HG02870 (cell line): ENCODE data around the gene SFXN3.

Source experiments
- ATAC-seq: cut with Tn5 transposase; IDR thresholded peaks from one replicate; pipeline ENCODE4 v1.9.1; 2021; ENCODE audit warnings: mild to moderate bottlenecking, moderate library complexity; ENCODE audit not compliant: unreplicated experiment

Gene SFXN3

GRCh38 chr10:100999742-101000126 lies 31.3 kb upstream of the SFXN3 start, which contains the start of gene LZTS2:
Gene LZTS2 (plus strand): TSS chr10:100999808. CDS start chr10:101002539, 2,731 bp downstream.
- no peak for ATAC-seq

GRCh38 chr10:101000127-101000914 lies 30.7 kb upstream of the SFXN3 start:
- no peak for ATAC-seq

GRCh38 chr10:101000915-101001658 lies 29.9 kb upstream of the SFXN3 start:
- ATAC-seq = no peak

DNA sequence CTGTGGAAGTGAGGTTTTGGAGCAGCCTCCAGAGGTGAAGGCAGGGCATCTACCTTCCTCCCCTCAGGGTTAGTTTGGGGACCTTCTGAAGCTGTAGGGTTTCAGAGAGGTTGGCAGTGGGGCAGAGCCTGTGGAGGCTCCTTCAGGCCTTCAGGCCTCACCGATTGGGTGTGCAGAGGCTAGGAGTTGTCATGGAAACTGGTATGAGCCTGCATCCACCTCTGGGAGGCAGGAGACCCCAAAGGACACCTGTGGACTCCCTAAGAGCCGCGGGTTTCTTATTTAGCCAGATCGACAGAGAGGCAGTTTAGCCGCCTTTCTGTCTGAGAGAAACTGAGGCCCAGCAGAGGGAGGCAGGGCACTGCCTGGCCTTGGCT lies 29.4 kb upstream of the SFXN3 start:
- ATAC-seq = no peak

DNA sequence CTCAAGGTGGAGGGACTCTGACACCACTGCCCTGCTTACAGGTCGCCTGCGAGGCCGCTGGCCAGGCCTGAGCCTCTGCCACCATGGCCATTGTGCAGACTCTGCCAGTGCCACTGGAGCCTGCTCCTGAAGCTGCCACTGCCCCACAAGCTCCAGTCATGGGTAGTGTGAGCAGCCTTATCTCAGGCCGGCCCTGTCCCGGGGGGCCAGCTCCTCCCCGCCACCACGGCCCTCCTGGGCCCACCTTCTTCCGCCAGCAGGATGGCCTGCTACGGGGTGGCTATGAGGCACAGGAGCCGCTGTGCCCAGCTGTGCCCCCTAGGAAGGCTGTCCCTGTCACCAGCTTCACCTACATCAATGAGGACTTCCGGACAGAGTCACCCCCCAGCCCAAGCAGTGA lies 28.6 kb upstream of the SFXN3 start:
- no peak for ATAC-seq

DNA sequence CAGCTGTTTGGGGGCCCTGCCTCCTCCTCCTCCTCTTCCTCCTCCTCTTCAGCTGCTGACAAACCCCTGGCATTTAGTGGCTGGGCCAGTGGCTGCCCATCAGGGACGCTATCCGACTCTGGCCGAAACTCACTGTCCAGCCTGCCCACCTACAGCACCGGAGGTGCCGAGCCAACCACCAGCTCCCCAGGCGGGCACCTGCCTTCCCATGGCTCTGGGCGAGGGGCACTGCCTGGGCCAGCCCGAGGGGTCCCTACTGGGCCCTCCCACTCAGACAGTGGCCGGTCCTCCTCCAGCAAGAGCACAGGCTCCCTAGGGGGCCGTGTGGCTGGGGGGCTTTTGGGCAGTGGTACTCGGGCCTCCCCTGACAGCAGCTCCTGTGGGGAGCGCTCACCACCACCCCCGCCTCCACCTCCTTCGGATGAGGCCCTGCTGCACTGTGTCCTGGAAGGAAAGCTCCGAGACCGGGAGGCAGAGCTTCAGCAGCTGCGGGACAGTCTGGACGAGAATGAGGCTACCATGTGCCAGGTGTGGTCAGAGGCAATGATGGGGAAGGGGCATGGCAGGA lies 27.3 kb upstream of the SFXN3 start:
- no peak for ATAC-seq

- no peak for ATAC-seq
These were observed 25.7 kb upstream of the SFXN3 start for GRCh38 chr10:101005361-101005760.

GRCh38 chr10:101005869-101006567 lies 25.0 kb upstream of the SFXN3 start:
- no peak for ATAC-seq

DNA sequence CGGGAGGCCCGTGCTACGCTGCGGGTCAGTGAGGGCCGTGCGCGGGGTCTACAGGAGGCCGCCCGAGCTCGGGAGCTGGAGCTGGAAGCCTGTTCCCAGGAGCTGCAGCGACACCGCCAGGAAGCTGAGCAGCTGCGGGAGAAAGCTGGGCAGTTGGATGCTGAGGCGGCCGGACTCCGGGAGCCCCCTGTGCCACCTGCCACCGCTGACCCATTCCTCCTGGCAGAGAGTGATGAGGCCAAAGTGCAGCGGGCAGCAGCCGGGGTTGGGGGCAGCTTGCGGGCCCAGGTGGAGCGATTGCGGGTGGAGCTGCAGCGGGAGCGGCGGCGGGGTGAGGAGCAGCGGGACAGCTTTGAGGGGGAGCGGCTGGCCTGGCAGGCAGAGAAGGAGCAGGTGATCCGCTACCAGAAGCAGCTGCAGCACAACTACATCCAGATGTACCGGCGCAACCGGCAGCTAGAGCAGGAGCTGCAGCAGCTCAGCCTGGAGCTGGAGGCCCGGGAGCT lies 24.4 kb upstream of the SFXN3 start:
- ATAC-seq = no peak

GRCh38 chr10:101007099-101007711 lies 23.8 kb upstream of the SFXN3 start:
- no peak for ATAC-seq

GRCh38 chr10:101007915-101008822 lies 22.9 kb upstream of the SFXN3 start:
- ATAC-seq = no peak

- ATAC-seq = no peak
These were observed 22.1 kb upstream of the SFXN3 start for GRCh38 chr10:101008823-101009423.

- no peak for ATAC-seq
These were observed 20.7 kb upstream of the SFXN3 start for GRCh38 chr10:101010329-101010728.

- no peak for ATAC-seq
These were observed 19.3 kb upstream of the SFXN3 start for GRCh38 chr10:101011517-101012423.

- peak; percentile 78 for ATAC-seq
These were observed 18.3 kb upstream of the SFXN3 start for GRCh38 chr10:101012525-101013364.

DNA sequence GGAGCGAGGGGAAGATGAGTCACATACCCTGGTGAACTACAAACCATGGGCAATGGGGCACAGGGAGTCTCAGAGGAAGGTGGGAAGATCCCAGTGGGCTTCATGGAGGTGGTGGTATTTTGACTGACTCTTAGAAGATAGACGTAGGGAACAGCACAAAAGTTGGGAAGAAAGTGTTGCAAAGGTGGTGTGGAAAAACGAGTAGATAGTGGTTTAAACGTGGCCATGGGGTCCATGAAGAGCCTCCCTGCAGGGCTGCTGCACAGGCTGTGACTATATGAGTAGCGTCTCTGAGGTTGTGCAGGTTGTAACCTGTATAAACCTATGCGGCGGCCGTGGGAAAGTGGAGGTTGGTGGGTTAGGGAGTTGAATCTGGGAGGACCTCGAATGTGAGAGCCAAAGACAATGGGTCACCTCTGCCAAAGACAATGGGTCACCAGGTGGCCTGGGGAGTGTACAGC lies 17.6 kb upstream of the SFXN3 start:
- no peak for ATAC-seq

DNA sequence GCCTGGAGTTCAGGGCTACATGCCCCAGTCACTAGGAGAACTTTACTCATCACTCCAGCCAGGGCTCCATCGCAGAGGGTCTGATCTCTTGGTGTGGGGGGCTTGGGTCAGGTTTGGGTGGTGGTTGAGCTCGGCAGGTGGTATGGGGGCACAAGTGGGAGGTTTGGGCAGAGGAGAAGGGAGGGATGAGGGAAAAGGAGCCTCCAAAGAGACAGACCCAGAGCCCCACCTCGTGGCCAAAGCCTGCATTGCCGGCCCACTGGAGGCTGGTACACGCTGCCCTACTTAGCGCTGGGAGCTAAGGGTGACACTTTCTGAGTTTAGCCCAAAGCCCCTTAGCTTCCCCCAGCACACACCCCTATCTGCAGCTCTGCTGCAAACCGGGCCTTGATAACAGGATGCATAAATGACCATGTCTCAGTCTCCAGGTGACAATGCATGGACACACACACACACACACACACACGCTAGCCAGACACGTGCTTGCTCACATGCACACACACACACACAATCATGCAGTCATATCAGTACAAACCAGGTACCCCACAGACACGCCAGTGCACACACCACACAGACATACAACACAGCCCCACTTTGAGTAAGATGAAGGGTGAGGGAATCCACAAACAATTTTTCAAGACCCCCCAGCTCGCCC lies 16.7 kb upstream of the SFXN3 start:
- no peak for ATAC-seq
